ENCODE results near the gene GREB1.

GREB1 gene

GRCh38 chr2:11502740-11503292 is 31.0 kb upstream of the GREB1 start:
- TF ChIP-seq CTCF (IDR thresholded peaks at IDR 0.05; ENCODE audit: insufficient read depth, low read depth, low read length, missing control alignments) = no peak
- no peak for DNase-seq (ENCODE audit: low read depth)
- no peak overlapping the region for H3K4me3 ChIP-seq (ENCODE audit: low read depth, low read length)

DNA sequence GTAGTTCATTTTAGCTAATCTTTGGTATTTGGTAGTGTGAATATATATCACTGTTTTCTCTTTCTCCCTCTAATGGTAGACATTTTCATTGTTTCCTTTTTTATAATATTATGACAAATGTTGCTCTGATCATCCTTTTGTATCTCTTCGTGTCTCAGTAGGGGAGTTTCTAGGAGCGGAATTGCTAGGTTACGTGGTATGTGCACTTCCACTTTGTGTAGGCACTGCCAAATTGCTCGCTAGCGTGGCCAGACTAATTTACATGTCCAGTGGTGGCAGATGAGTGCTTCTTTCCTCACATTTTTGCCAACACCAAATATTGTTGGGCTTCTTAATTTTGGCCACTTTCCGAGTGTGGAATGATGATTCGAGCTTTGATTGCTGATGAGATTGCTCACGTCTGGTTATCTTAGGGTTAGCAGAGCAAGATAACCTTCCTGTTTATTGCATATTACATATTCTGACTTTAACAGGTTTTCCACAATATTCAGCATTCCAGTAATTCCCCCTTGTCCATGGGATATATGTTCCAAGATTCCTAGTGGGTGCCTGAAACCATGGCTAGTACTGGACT is 30.4 kb upstream of the GREB1 start:
- no peak for DNase-seq (ENCODE audit: low read depth)
- no peak for TF ChIP-seq CTCF (IDR thresholded peaks at IDR 0.05; ENCODE audit: insufficient read depth, low read depth, low read length, missing control alignments)
- H3K4me3 ChIP-seq (ENCODE audit: low read depth, low read length) = no peak overlapping the region

GRCh38 chr2:11505652-11506610 is 27.9 kb upstream of the GREB1 start:
- peak; percentile 87 for DNase-seq (ENCODE audit: low read depth)
- TF ChIP-seq CTCF (IDR thresholded peaks at IDR 0.05; ENCODE audit: insufficient read depth, low read depth, low read length, missing control alignments) = no peak
- no peak overlapping the region for H3K4me3 ChIP-seq (ENCODE audit: low read depth, low read length)

- no peak for TF ChIP-seq CTCF (IDR thresholded peaks at IDR 0.05; ENCODE audit: insufficient read depth, low read depth, low read length, missing control alignments)
- no peak overlapping the region for H3K4me3 ChIP-seq (ENCODE audit: low read depth, low read length)
- DNase-seq (ENCODE audit: low read depth) = no peak
Observed at GRCh38 chr2:11506611-11506969, 27.3 kb upstream of the GREB1 start.

- no peak overlapping the region for H3K4me3 ChIP-seq (ENCODE audit: low read depth, low read length)
- DNase-seq (ENCODE audit: low read depth) = no peak
- TF ChIP-seq CTCF (IDR thresholded peaks at IDR 0.05; ENCODE audit: insufficient read depth, low read depth, low read length, missing control alignments) = no peak
Observed at GRCh38 chr2:11507517-11507916, 26.3 kb upstream of the GREB1 start.

DNA sequence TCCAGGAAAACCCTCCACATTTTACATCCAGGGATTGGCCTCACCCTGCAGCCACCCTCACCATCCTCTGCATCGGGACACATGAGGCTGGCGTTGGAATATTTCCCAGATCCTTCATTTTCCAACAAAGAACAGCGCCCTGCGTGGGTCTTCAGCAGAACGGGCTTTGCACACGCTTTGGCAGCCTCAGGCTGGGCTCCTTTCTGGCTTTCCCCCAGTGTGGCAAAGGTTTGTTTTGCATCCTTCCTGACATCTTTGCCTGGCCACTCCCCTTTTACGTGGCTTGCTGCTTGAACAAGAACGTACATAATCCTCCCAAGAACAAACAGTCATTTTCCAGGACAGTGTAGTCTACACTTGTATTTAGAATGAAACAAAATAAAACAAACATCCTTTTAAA is 25.6 kb upstream of the GREB1 start:
- no peak overlapping the region for H3K4me3 ChIP-seq (ENCODE audit: low read depth, low read length)
- no peak for TF ChIP-seq CTCF (IDR thresholded peaks at IDR 0.05; ENCODE audit: insufficient read depth, low read depth, low read length, missing control alignments)
- no peak for DNase-seq (ENCODE audit: low read depth)

All from GM12865 (cell line).